OCI-LY7 (cell line): Measurements from ENCODE around the gene CAAP1. TPM values are rescaled to one million over a fixed set of nuclear protein-coding genes. Genes with fewer than 3 reads are reported as not detected.

Experiments used
- BruUV-seq: library from RNA; stranded (reverse); fragments of 400-500 nt; replicated peaks from 2 replicates; lab custom pipeline; 2021; lab: Mats Ljungman, UMichigan
- CTCF ChIA-PET: fragments of 300-600 bp; sonication (Branson Sonifier 250); formaldehyde crosslinking; loops from one replicate; lab custom pipeline; 2022; ENCODE audit warnings: antibody characterized with exemption; ENCODE audit not compliant: unreplicated experiment; lab: Charles Lee
- POLR2A ChIA-PET: fragments of 300-600 bp; sonication (Branson Sonifier 250); formaldehyde crosslinking; loops from one replicate; lab custom pipeline; 2022; ENCODE audit warnings: antibody characterized with exemption; lab: Charles Lee
- DNase-seq: peaks from one replicate; pipeline ENCODE4 v3.0.0-alpha.2; 2015; ENCODE audit warnings: low spot score
- H2AFZ ChIP-seq: fragments of 200-600 bp; sonication (generic), shearing (Covaris generic); 2 replicates; pipeline ENCODE4 v1.6.1; 2014; ENCODE audit warnings: mild to moderate bottlenecking, antibody characterized with exemption, low read length, moderate library complexity
- H3K27ac ChIP-seq: fragments of 200-600 bp; sonication (generic); 2 replicates; pipeline ENCODE4 v1.5.1; 2014; ENCODE audit warnings: mixed run types, low read depth, mild to moderate bottlenecking, moderate library complexity, low read length, inconsistent platforms; ENCODE audit not compliant: poor library complexity, severe bottlenecking
- H3K36me3 ChIP-seq: fragments of 200-600 bp; sonication (generic); 2 replicates; pipeline ENCODE4 v1.6.1; 2014; ENCODE audit warnings: mild to moderate bottlenecking, antibody characterized with exemption, low read length, moderate library complexity, mixed read lengths; ENCODE audit not compliant: insufficient read depth
- H3K4me1 ChIP-seq: fragments of 200-600 bp; sonication (generic); 2 replicates; pipeline ENCODE4 v1.5.1; 2014; ENCODE audit warnings: mild to moderate bottlenecking, low read length; ENCODE audit not compliant: insufficient read depth, poor library complexity, severe bottlenecking
- H3K4me2 ChIP-seq: fragments of 200-600 bp; sonication (generic); 2 replicates; pipeline ENCODE4 v1.6.1; 2014; ENCODE audit warnings: mild to moderate bottlenecking, low read length
- H3K4me3 ChIP-seq: fragments of 200-600 bp; sonication (generic); 2 replicates; pipeline ENCODE4 v1.5.1; 2014; ENCODE audit warnings: mild to moderate bottlenecking, low read depth, low read length; ENCODE audit not compliant: poor library complexity, severe bottlenecking
- H3K79me2 ChIP-seq: fragments of 200-600 bp; sonication (generic); 2 replicates; pipeline ENCODE4 v1.6.1; 2016; ENCODE audit warnings: low read depth, mild to moderate bottlenecking, low read length, moderate library complexity, mixed read lengths; ENCODE audit not compliant: insufficient read depth
- H3K9me2 ChIP-seq: fragments of 200-600 bp; sonication (generic); 2 replicates; pipeline ENCODE4 v1.6.1; 2016; ENCODE audit warnings: mild to moderate bottlenecking, low read length, mixed read lengths; ENCODE audit not compliant: insufficient read depth
- H3K9me3 ChIP-seq: fragments of 200-600 bp; sonication (generic); 2 replicates; pipeline ENCODE4 v1.6.1; 2014; ENCODE audit warnings: mild to moderate bottlenecking, mixed run types, low read length, mixed read lengths
- H4K20me1 ChIP-seq: fragments of 200-600 bp; sonication (generic); 2 replicates; pipeline ENCODE4 v1.6.1; 2014; ENCODE audit warnings: mild to moderate bottlenecking, antibody characterized with exemption, low read length, moderate library complexity, mixed read lengths; ENCODE audit not compliant: insufficient read depth
- CTCF ChIP-seq: fragments of 200-600 bp; sonication (generic); conservative IDR thresholded peaks from 2 replicates; pipeline ENCODE4 v1.5.1; 2014; ENCODE audit warnings: mild to moderate bottlenecking, antibody characterized with exemption, low read length, moderate library complexity, mixed read lengths
- EZH2phosphoT487 ChIP-seq: fragments of 200-600 bp; sonication (generic); IDR thresholded peaks from 2 replicates; pipeline ENCODE4 v1.6.1; 2018; ENCODE audit warnings: low read depth, borderline replicate concordance, mild to moderate bottlenecking, mixed run types, antibody characterized with exemption, low read length, moderate library complexity, mixed read lengths
- intact Hi-C: fragments of 100-400 bp; cut with micrococcal nuclease; formaldehyde crosslinking; loops from one replicate; pipeline ENCODE4 v1.10.0; 2022; ENCODE audit not compliant: unreplicated experiment
- total RNA-seq, 2 experiments: library from RNA; depleted of rRNA in 1 of 2; stranded (reverse); fragments of >200 nt in 1 of 2; shearing (Covaris generic) in 1 of 2; gene quantifications; 2 replicates each; pipeline ENCODE4 v1.2.3, GENCODE V29; 2014 to 2022

Gene CAAP1
- total RNA-seq, 2 experiments from 2014 or later, result 32.9 to 38.8 TPM

GRCh38 chr9:26814799-26815198 is 77.8 kb downstream of the CAAP1 start:
- H3K36me3 ChIP-seq, result no peaks in the 10 kb centered on the region
- no peak overlapping the region for H2AFZ ChIP-seq
- ChIA-PET CTCF (no interaction called here), POLR2A (interaction anchor here (0.6 kb wide), 1 partner anchor 153 kb away, joined by 3 read pairs; no protein-coding TSS in a partner anchor)
- H3K4me2 ChIP-seq, result no peak overlapping the region
- no peak overlapping the region for H3K27ac ChIP-seq
- no peak for DNase-seq
- H3K4me3 ChIP-seq, result no peak overlapping the region
- H3K9me3 ChIP-seq, result no peaks in the 10 kb centered on the region
- H3K4me1 ChIP-seq, result no peaks in the 10 kb centered on the region
- intact Hi-C loops, result no loop called here
- H4K20me1 ChIP-seq, result no peaks in the 10 kb centered on the region
- BruUV-seq, result no TSS peak
- H3K9me2 ChIP-seq, result no peaks in the 10 kb centered on the region
- H3K79me2 ChIP-seq, result no peaks in the 10 kb centered on the region
- TF ChIP-seq EZH2phosphoT487 (no peak), CTCF (no peak)

GRCh38 chr9:26813247-26813646 is 79.4 kb downstream of the CAAP1 start:
- Histone ChIP-seq H3K4me1 (no peaks in the 10 kb centered on the region), H3K4me2 (no peak overlapping the region), H3K79me2 (no peaks in the 10 kb centered on the region), H4K20me1 (no peaks in the 10 kb centered on the region), H3K4me3 (no peak overlapping the region), H2AFZ (no peak overlapping the region), H3K27ac (no peak overlapping the region), H3K36me3 (no peaks in the 10 kb centered on the region), H3K9me2 (no peaks in the 10 kb centered on the region), H3K9me3 (no peaks in the 10 kb centered on the region)
- TF ChIP-seq CTCF, result no peak
- TF ChIP-seq EZH2phosphoT487, result no peak
- intact Hi-C loops, result no loop called here
- POLR2A ChIA-PET, result interaction anchor here (0.6 kb wide), 1 partner anchor 193 kb away, joined by 3 read pairs; no protein-coding TSS in a partner anchor
- no peak for DNase-seq
- BruUV-seq, result no TSS peak
- CTCF ChIA-PET, result interaction anchor here (0.6 kb wide), 1 partner anchor 14 kb away, joined by 3 read pairs; no protein-coding TSS in a partner anchor

GRCh38 chr9:26812217-26812616 is 80.4 kb downstream of the CAAP1 start:
- no peak overlapping the region for H2AFZ ChIP-seq
- ChIA-PET POLR2A (no interaction called here), CTCF (no interaction called here)
- intact Hi-C loops, result no loop called here
- no peaks in the 10 kb centered on the region for H4K20me1 ChIP-seq
- H3K27ac ChIP-seq, result no peak overlapping the region
- H3K36me3 ChIP-seq, result no peaks in the 10 kb centered on the region
- H3K9me2 ChIP-seq, result no peaks in the 10 kb centered on the region
- no peaks in the 10 kb centered on the region for H3K79me2 ChIP-seq
- no peak overlapping the region for H3K4me3 ChIP-seq
- BruUV-seq, result no TSS peak
- H3K9me3 ChIP-seq, result no peaks in the 10 kb centered on the region
- no peaks in the 10 kb centered on the region for H3K4me1 ChIP-seq
- no peak overlapping the region for H3K4me2 ChIP-seq
- TF ChIP-seq EZH2phosphoT487 (no peak), CTCF (no peak)
- no peak for DNase-seq
